Effector CD4-positive, alpha-beta T cell (primary cell): ENCODE results near the gene KLHL24.
"Not testable (repeated sequence)": the region's sequence is repeated elsewhere in the genome, so short reads cannot be mapped to it uniquely, and the experiment has no call there.

Experiments used
- DNase-seq: peaks from one replicate; pipeline ENCODE4 v3.0.0-alpha.2; 2020

KLHL24 gene

DNA sequence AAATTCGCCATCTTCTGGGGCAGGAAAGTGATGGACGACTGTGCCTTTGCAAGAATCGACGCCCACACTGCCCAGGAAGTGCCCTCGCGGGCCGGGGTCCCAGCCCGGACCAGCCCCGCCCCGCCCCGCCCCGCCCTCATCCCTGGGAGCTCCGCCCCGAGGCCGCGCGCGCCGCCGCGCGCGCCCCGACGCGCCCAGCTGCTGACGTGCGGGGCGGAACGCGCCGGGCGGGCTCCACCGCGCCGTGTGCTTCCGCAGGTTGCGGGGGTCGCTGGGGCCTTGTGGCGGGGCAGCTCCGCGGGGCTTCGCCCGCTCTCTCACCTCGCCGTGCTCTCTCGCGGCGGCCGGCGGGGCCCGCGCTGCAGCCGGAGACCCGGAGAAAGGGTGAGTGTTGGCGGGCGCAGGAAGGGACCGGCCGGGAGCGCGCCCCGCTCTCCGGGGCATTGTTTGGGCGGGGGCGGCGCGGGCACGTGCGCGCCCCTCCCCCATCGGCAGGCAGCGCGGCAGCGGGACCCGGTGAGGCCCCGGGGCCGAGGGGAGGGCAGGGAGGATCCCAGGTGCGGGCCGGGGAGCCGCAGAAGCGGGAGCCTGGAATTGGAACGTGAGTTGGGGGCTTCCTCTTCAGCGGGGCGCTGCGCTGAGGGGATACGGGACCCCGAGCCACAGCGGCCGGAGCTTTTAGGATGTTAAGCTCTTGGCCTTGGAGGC lies 62.3 kb downstream of the KLHL24 start, which contains the start of gene YEATS2:
TSS of gene YEATS2 (plus strand) at position 188 of the 708 bp plus-strand sequence. CDS start 17,366 bp downstream, outside the sequence.
- peak; percentile 48 for DNase-seq

DNA sequence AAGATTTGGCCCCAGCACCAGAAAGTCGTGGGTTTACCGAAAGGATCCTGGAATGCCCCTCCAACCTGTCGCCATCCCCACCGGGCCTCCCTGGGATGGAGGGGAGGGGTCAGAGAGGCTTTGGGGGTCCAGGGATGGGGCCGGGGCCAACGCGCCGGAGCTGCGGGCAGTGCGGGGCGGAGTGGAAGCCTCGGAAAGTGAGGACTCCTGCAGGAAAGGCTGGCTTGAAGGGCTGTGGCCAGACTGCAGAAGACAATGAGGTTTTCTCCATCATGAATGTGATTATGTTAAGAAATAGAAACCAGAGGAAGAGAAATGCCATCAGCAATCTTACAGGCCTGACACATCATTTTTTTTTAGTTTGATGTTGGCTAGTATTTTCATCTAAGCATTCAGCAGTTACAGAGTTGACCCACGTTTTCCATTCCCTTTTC lies 62.9 kb downstream of the KLHL24 start:
- DNase-seq = no peak

DNA sequence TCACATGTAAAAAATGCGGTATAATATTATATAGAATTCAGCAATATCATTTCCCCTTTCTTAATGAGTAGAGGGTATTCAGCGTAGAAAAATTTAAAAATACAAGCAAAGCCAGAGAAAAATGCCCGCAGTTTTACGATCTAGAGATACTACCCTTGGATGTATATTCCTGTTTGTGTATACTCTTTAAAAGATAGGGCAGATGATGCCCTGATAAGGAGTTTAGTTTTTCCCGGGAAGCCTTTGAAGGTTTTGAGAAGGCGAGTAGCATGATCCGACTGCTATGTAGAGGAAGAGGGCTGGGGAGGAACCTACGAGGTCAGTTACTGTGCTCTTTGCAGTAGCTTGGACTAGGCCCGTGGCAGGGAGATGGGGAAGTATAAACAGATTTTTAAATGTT lies 63.3 kb downstream of the KLHL24 start:
- DNase-seq = no peak

DNA sequence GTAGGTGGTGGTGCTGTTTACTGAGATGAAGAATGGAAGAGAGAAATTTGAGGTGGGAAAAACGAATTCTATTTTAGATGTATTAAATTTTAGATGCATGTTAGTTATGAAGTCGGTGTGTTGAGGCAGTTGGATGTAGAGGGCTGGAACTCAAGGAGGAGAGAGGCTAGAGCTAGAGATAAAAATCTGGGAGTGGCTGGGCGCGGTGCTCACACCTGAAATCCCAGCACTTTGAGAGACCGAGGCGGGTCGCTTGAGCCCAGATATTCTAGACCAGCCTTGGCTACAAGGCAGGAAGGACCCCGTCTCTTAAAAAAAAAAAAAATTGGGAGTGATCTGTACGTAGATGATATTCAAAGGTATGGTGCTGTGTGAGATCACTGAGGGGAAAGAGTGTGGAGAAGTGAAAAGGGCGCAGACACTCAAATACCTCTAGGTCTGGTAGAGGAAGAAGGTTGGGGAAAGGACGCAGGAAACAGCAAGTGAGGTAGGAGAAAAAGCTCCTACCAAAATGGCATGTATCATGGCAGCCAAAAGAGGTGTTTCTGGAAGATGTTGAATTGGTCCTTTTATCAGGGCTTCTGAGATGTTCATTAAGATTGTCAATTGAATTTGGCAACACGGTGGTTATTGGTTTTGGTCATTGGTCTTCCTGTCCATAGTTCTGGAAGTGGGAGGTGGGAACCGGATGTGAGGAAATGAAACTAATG lies 64.0 kb downstream of the KLHL24 start:
- no peak for DNase-seq

DNA sequence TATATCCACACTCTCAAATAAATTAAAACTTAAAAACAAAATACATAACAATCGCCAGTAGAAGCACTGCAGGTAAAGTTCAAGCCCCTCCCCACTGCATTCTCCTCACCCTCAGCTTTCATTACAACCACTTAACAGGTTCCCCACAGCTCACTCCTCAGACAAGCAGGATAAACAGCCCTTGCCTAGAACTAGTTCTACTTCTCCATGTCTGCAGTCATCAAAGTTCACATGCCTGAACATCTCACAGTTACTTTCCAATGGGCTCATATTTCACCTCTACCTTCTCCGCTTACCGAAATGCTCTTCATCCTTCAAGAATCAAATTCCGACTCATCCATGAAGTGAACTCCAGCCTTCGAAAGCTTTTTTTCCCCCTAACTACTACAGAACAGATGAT lies 66.3 kb downstream of the KLHL24 start:
- DNase-seq = no peak

DNA sequence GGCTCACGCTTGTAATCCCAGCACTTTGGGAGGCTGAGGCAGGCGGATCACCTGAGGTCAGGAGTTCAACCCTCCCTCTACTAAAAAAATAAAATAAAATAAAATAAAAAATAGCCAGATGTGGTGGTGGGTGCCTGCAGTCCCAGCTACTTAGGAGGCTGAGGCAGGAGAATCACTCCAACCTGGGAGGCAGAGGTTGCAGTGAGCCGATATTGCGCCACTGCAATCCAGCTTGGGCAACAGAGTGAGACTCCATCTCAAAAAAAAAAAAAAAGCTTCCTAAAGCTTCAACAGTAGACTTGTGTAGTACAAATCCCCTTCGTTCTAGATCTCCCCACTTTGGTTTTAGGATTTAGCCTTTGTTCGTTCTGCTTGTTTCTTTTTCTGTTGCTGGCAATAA lies 68.5 kb downstream of the KLHL24 start:
- DNase-seq = not testable (repeated sequence)

DNA sequence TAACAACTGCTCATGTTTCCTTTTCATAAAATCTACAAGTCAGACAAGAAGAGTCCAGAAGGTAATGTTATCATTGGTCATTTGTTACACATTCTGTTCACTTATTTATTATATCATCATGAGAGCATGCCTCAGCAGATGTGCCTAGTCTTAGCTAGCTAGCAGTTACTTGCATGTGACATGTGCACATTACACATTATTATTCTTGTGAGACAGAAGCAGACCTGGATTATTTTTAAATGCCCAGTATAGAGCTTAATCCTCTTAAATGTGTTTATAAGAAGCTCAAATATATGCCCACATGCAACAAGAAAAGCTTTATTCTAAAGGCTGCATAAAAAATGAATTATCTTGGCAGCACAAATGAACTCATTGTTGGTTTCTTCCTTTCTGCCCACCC lies 74.8 kb downstream of the KLHL24 start:
- no peak for DNase-seq

DNA sequence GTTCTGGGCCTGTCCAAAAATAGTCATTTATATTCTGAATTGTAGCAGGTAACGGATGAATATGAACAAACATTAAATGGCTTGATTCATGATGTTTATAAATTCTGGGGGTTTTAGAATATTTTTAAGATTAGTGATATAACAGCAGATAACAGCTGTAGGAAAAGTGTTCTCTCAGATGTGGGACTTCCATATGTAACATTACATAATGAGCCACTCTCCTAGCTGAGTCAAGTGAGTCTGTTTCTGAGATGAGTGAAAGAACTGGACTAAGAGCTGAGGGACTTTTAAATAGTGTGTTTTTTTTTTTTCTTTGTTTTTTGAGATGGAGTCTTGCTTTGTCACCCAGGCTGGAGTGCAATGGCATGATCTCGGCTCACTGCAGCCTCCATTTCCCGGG lies 76.1 kb downstream of the KLHL24 start:
- no peak for DNase-seq

DNA sequence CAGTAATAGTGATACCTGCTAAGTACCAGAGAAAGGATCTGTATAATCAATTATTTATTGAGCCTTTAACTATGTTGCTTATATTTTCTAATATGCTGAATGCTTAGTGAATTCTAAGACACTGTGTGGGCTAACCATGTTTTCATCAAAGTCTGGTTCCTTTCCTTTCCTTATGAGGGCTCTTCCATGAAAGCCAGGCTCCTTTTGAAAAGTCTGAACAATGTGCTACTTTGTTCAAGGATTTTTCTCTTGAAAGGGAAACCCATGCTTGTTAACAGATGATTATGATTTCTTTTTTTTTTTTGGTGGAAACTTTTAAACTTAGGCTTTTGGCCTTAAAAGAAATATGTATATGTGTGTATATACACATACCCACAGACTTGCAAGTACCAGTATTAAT lies 79.2 kb downstream of the KLHL24 start:
- no peak for DNase-seq

DNA sequence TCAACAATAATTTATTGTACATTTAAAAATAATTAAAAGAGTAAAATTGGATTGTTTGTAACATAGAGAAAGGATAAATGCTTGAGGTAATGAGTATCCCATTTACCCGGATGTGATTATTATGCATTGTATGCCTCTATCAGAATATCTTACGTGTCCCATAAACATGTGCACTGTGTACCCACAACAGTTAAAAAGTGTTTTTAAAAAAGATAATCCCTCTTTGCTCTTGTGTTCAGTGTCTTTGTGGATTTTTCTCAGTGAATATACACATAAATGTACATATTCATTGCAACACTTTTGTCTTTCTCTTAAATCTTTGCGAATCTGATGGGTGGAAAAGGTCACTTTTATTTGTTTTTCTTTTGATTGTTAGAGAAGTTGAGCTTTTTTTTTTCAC lies 82.6 kb downstream of the KLHL24 start:
- DNase-seq = no peak

DNA sequence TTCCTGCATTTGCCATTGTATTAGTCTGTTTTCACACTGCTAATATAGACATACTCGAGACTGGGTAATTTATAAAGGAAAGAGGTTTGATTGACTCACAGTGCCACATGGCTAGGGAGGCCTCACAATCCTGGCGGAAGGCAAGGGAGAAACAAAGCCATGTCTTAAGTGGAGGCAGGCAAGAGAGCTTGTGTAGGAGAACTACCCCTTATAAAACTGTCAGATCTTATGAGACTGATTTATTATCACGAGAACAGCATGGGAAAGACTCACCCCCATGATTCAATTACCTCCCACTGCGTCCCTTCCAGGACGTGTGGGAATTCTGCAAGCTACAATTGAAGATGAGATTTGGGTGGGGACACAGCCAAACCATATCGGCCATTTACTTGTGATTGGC lies 90.0 kb downstream of the KLHL24 start:
- DNase-seq = no peak

DNA sequence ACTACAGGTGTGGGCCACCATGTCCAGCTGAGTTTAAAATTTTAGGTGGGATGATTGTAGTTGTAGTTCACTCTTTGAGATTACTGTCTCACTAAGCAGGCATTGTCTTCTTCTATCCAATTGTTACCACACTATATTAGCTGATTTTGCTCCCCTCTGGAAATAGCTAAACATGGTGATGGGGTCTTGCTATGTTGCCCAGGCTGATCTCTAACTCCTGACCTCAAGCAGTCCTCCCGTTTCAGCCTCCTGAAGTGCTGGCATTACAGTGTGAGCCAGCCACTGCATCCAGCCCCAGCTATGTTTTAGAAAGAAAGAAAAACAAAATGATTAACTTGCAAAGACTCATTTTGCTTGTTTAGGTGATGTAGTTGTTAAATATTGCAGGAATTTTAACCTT lies 92.8 kb downstream of the KLHL24 start:
- no peak for DNase-seq

DNA sequence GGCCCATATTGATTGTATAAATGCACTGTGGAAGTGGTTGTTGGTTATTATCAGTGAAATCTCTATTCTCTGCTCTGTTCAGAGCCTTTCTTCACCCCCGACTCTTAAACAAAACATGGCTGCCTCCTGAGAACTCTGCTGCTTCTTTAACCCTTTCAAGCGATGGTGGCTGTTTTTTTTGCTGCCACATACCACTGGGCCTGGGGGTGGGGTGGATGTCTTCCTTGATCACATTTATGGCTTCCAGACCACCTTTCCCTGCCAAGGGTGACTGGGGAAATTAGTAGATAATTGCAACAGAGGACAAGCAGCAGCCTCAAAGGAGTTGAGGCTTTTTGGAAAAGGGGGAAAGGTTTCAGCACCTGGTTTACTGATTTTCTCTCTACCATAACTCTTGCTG lies 94.9 kb downstream of the KLHL24 start:
- no peak for DNase-seq

DNA sequence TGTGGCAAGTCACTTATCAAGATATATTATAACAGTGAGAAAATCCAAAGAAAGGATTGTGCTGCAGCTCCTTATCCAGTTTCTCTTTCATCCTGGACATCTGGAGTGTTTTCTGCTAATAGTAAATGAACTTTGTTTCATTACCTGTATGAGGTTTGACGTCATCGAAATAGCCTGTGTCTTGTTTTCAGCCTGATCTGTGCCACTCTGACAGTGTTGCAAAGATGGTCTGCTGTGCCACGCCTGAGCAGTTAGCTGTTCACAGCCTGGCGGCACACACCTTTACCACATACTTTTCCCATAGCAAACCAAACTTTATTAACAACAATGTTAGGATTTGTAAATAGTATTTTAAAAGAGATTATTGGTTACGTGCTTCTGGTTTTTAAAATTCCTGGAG lies 96.2 kb downstream of the KLHL24 start:
- DNase-seq = no peak

DNA sequence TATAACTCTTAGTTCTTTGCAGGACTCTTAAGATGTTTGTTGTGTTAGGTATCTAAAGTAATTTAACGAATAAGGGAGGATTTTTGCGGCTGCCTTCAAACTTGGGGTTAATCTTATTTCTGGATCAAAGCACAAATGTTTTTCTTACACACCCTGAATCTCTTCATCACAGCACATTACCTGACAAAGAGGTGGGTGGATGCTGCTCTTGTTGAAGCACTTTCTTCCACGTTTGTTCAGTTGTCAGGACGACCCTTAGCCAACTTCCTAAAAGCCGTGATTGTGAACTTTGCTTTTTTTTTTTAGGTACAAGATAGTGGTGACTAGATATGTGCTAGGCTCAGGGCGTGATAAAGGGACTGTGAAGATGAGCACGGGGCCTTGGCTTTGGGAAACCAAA lies 98.1 kb downstream of the KLHL24 start:
- DNase-seq = no peak
